ENCODE data around the gene TP53BP1.
A peak's percentile ranks its signal among the peaks of the same experiment; 100 is the strongest.

Gene TP53BP1

GRCh38 chr15:43390723-43391122 is 102.2 kb downstream of the TP53BP1 start:
- CTCF ChIA-PET = interaction anchor here (0.6 to 1.2 kb wide), 3 partner anchors 12 to 1187 kb away, joined by 3 to 6 read pairs (median 3); partner anchors contain the start of genes TUBGCP4 and ZSCAN29
- POLR2A ChIA-PET (ENCODE audit: low non-redundant PET) = no interaction called here
- no peak overlapping the region for H3K27ac ChIP-seq
- no peak for DNase-seq (ENCODE audit: low spot score)
- TF ChIP-seq CTCF (conservative IDR thresholded peaks at IDR 0.05; ENCODE audit: low read depth) = no peak

GRCh38 chr15:43383070-43383469 is 109.9 kb downstream of the TP53BP1 start:
- CTCF ChIA-PET = interaction anchor here (0.5 kb wide), 1 partner anchor 394 kb away, joined by 4 read pairs; the partner anchor contains the start of gene ELL3

GRCh38 chr15:43382310-43382709 is 110.6 kb downstream of the TP53BP1 start:
- TF ChIP-seq CTCF (conservative IDR thresholded peaks at IDR 0.05; ENCODE audit: low read depth) = no peak
- CTCF ChIA-PET = interaction anchor here (0.7 kb wide), 1 partner anchor 41 kb away, joined by 3 read pairs; no protein-coding TSS in a partner anchor
- no peak for DNase-seq (ENCODE audit: low spot score)
- POLR2A ChIA-PET (ENCODE audit: low non-redundant PET) = no interaction called here
- H3K27ac ChIP-seq = no peak overlapping the region

More at GRCh38 chr15:43383070-43383469, 109.9 kb downstream of the TP53BP1 start:
- POLR2A ChIA-PET (ENCODE audit: low non-redundant PET) = no interaction called here
- no peak for DNase-seq (ENCODE audit: low spot score)
- H3K27ac ChIP-seq = no peak overlapping the region
- no peak for TF ChIP-seq CTCF (conservative IDR thresholded peaks at IDR 0.05; ENCODE audit: low read depth)

GRCh38 chr15:43378601-43379000 is 114.4 kb downstream of the TP53BP1 start:
- DNase-seq (ENCODE audit: low spot score) = no peak
- POLR2A ChIA-PET (ENCODE audit: low non-redundant PET) = no interaction called here
- CTCF ChIA-PET = no interaction called here
- TF ChIP-seq CTCF (conservative IDR thresholded peaks at IDR 0.05; ENCODE audit: low read depth) = no peak
- H3K27ac ChIP-seq = no peak overlapping the region

- DNase-seq (ENCODE audit: low spot score) = peak; percentile 52
- ChIA-PET CTCF (interaction anchor here (0.6 to 1.5 kb wide), 3 partner anchors 11 to 118 kb away, joined by 3 to 4 read pairs (median 3); no protein-coding TSS in a partner anchor), POLR2A (ENCODE audit: low non-redundant PET) (no interaction called here)
- no peak overlapping the region for H3K27ac ChIP-seq
- TF ChIP-seq CTCF (conservative IDR thresholded peaks at IDR 0.05; ENCODE audit: low read depth) = peak; percentile 87
Observed at GRCh38 chr15:43376017-43376705, 116.8 kb downstream of the TP53BP1 start.

- H3K27ac ChIP-seq = peak within 1 kb of the TSS; percentile 74
- POLR2A ChIA-PET (ENCODE audit: low non-redundant PET) = interaction anchor here (0.6 kb wide), 1 partner anchor 66 kb away, joined by 3 read pairs; no protein-coding TSS in a partner anchor
- CTCF ChIA-PET = interaction anchor here (0.6 to 1.3 kb wide), 6 partner anchors 9 to 399 kb away, joined by 3 to 4 read pairs (median 3); no protein-coding TSS in a partner anchor
- peak; percentile 82 for TF ChIP-seq CTCF (conservative IDR thresholded peaks at IDR 0.05; ENCODE audit: low read depth)
- peak; percentile 92 for DNase-seq (ENCODE audit: low spot score)
Observed at GRCh38 chr15:43370975-43371974, 121.7 kb downstream of the TP53BP1 start, which contains the start of the genes TUBGCP4 and ZSCAN29. TUBGCP4 (plus strand) TSS chr15:43371101; CDS start chr15:43371355, 254 bp downstream. ZSCAN29 (minus strand) TSS chr15:43371043; CDS start chr15:43369913, 1,130 bp downstream.
